SK-N-SH (cell line): ENCODE data around the gene GLI2. TPM values are rescaled to one million over a fixed set of nuclear protein-coding genes. Genes with fewer than 3 reads are reported as not detected.

Source experiments
- CTCF ChIA-PET: fragments of 300-600, 350-600 bp; formaldehyde crosslinking; extraction: SDS; loops from one replicate; lab custom pipeline; 2021; lab: Yijun Ruan, JAX
- POLR2A ChIA-PET: fragments of 350-600 bp; sonication (Branson Sonifier 250); formaldehyde crosslinking; extraction: SDS; loops from one replicate; lab custom pipeline; 2020; ENCODE audit warnings: antibody characterized with exemption, inconsistent platforms; lab: Yijun Ruan, JAX
- DNase-seq: peaks from one replicate; pipeline ENCODE4 v3.0.0; 2012
- H2AFZ ChIP-seq: fragments of 200-600 bp; sonication (generic); 2 replicates; pipeline ENCODE4 v1.8.1; 2016; ENCODE audit warnings: antibody characterized with exemption, mild to moderate bottlenecking, low read depth
- H3F3A ChIP-seq: fragments of 200-600 bp; sonication (generic); replicated peaks from 2 replicates; pipeline ENCODE3; 2016; ENCODE audit warnings: antibody characterized with exemption, mild to moderate bottlenecking; ENCODE audit not compliant: insufficient read depth
- H3K27ac ChIP-seq, 2 experiments: fragments of 200-500 bp in 1 of 2; fragments of 200-600 bp in 1 of 2; sonication (Bioruptor generic) in 1 of 2; sonication (generic), shearing (Covaris generic) in 1 of 2; 2 replicates each; pipeline versions ENCODE4 v1.5.1 to v1.6.1; 2014 to 2016; ENCODE audit warnings: low read depth in 2 of 2, inconsistent platforms in 1 of 2, low read length in 1 of 2, mild to moderate bottlenecking in 1 of 2, mixed read lengths in 1 of 2
- H3K27me3 ChIP-seq: fragments of 200-600 bp; sonication (generic), shearing (Covaris generic); 2 replicates; pipeline ENCODE4 v1.6.1; 2016; ENCODE audit warnings: mixed run types; ENCODE audit not compliant: insufficient read depth
- H3K36me3 ChIP-seq, 2 experiments: fragments of 200-500 bp in 1 of 2; fragments of 200-600 bp in 1 of 2; sonication (Bioruptor generic) in 1 of 2; sonication (generic) in 1 of 2; replicated peaks in 1 of 2; 2 replicates each; pipeline versions ENCODE3 to v1.5.1; 2014 to 2016; ENCODE audit warnings: low read length in 1 of 2, mild to moderate bottlenecking in 1 of 2; ENCODE audit not compliant: insufficient read depth in 2 of 2, control insufficient read depth in 1 of 2
- H3K4me1 ChIP-seq, 2 experiments: fragments of 200-500 bp in 1 of 2; fragments of 200-600 bp in 1 of 2; sonication (Bioruptor generic) in 1 of 2; sonication (generic), shearing (Covaris generic) in 1 of 2; 2 replicates each; pipeline versions ENCODE4 v1.5.1 to v1.6.1; 2014 to 2016; ENCODE audit warnings: low read depth in 1 of 2, low read length in 1 of 2, mixed run types in 1 of 2; ENCODE audit not compliant: insufficient read depth in 2 of 2, control insufficient read depth in 1 of 2
- H3K4me2 ChIP-seq: fragments of 200-600 bp; sonication (generic), shearing (Covaris generic); 2 replicates; pipeline ENCODE4 v1.6.1; 2017; ENCODE audit warnings: mixed run types
- H3K4me3 ChIP-seq, 2 experiments: fragments of 200-500 bp in 1 of 2; fragments of 200-600 bp in 1 of 2; sonication (Bioruptor generic) in 1 of 2; sonication (generic), shearing (Covaris generic) in 1 of 2; 2 replicates each; pipeline versions ENCODE4 v1.5.1 to v1.8.1; 2014 to 2016; ENCODE audit warnings: low read depth in 2 of 2, inconsistent platforms in 1 of 2, low read length in 1 of 2, mild to moderate bottlenecking in 1 of 2, mixed read lengths in 1 of 2, moderate library complexity in 1 of 2
- H3K79me2 ChIP-seq: fragments of 200-600 bp; sonication (generic); 2 replicates; pipeline ENCODE4 v1.8.1; 2017; ENCODE audit warnings: mild to moderate bottlenecking; ENCODE audit not compliant: insufficient read depth
- H3K9ac ChIP-seq: fragments of 200-600 bp; sonication (generic); 2 replicates; pipeline ENCODE4 v1.6.1; 2017; ENCODE audit warnings: mixed run types
- H3K9me2 ChIP-seq: fragments of 200-600 bp; sonication (generic); 2 replicates; pipeline ENCODE4 v1.6.1; 2017; ENCODE audit warnings: mixed run types
- H3K9me3 ChIP-seq: fragments of 200-600 bp; sonication (generic); 2 replicates; pipeline ENCODE4 v1.6.1; 2017; ENCODE audit warnings: mixed run types, mild to moderate bottlenecking, moderate library complexity
- H4K20me1 ChIP-seq: fragments of 200-600 bp; sonication (generic); 2 replicates; pipeline ENCODE4 v1.6.1; 2017; ENCODE audit warnings: mild to moderate bottlenecking, mixed run types; ENCODE audit not compliant: insufficient read depth
- ELF1 ChIP-seq: IDR thresholded peaks from 2 replicates; pipeline ENCODE4 v1.4.0; 2012
- EP300 ChIP-seq, 2 experiments: IDR thresholded peaks; 2 replicates each; pipeline versions ENCODE4 v1.4.0 to v1.6.1; 2012; ENCODE audit warnings: borderline replicate concordance in 1 of 2, low read depth in 1 of 2, low read length in 1 of 2
- FOSL2 ChIP-seq: IDR thresholded peaks from 2 replicates; pipeline ENCODE4 v1.4.0; 2012; ENCODE audit warnings: low read depth, mild to moderate bottlenecking, moderate library complexity, borderline replicate concordance
- FOXJ3 ChIP-seq: sonication (generic); formaldehyde crosslinking; IDR thresholded peaks from 2 replicates; pipeline ENCODE4 v1.5.1; 2020; ENCODE audit warnings: mild to moderate bottlenecking, missing genetic modification reagents
- MAX ChIP-seq: IDR thresholded peaks from 2 replicates; pipeline ENCODE4 v1.4.0; 2012; ENCODE audit warnings: low read depth
- MEF2A ChIP-seq: IDR thresholded peaks from 2 replicates; pipeline ENCODE4 v1.4.0; 2012; ENCODE audit warnings: low read depth, borderline replicate concordance
- NFIC ChIP-seq: IDR thresholded peaks from 2 replicates; pipeline ENCODE4 v1.4.0; 2012; ENCODE audit warnings: borderline replicate concordance
- POLR2AphosphoS5 ChIP-seq: IDR thresholded peaks from 2 replicates; pipeline ENCODE4 v1.6.1; 2012; ENCODE audit warnings: low read depth, low read length
- RCOR1 ChIP-seq: fragments of 150-350 bp; IDR thresholded peaks from 2 replicates; pipeline ENCODE4 v1.6.1; 2017; ENCODE audit warnings: antibody characterized with exemption, low read length
- SMC3 ChIP-seq: IDR thresholded peaks from 2 replicates; pipeline ENCODE4 v1.6.1; 2012; ENCODE audit warnings: low read depth, low read length, improper control_type of control experiment
- WGBS: methylation state at CpG from one replicate; pipeline ENCODE4 v1.1.6; 2017; ENCODE audit warnings: low lambda C conversion rate; 5-methylcytosine and 5-hydroxymethylcytosine counted together
- polyA plus RNA-seq, 3 experiments: library from polyadenylated mRNA; depleted of rRNA; stranded (reverse); fragments of >200 nt; gene quantifications; 2 replicates each; pipeline ENCODE4 v1.2.3, GENCODE V29; 2012
- TF ChIP-seq, protein P1 (sequence below): IDR thresholded peaks from 2 replicates; pipeline ENCODE4; 2012
- TF ChIP-seq, protein P2 (sequence below): IDR thresholded peaks from 2 replicates; pipeline ENCODE4 v1.4.0; 2012; ENCODE audit warnings: low read depth, borderline replicate concordance
- TF ChIP-seq, protein P3 (sequence below): IDR thresholded peaks from 2 replicates; pipeline ENCODE4 v1.6.1; 2012; ENCODE audit warnings: mild to moderate bottlenecking, low read depth, low read length, moderate library complexity
- TF ChIP-seq, protein P4 (sequence below): fragments of 200-600 bp; sonication (generic); IDR thresholded peaks from 2 replicates; pipeline ENCODE4 v1.6.1; 2017; ENCODE audit warnings: antibody characterized with exemption, mild to moderate bottlenecking, moderate library complexity

The GLI2 gene
- polyA plus RNA-seq, 1 of the 3 experiments (the other 2 are of a cell fraction): 3.4 TPM

GRCh38 chr2:120750488-120751210, 15.0 kb downstream of the GLI2 start (continued):
- TF ChIP-seq, protein P1, sequence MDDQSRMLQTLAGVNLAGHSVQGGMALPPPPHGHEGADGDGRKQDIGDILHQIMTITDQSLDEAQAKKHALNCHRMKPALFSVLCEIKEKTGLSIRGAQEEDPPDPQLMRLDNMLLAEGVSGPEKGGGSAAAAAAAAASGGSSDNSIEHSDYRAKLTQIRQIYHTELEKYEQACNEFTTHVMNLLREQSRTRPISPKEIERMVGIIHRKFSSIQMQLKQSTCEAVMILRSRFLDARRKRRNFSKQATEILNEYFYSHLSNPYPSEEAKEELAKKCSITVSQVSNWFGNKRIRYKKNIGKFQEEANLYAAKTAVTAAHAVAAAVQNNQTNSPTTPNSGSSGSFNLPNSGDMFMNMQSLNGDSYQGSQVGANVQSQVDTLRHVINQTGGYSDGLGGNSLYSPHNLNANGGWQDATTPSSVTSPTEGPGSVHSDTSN: no peak
- TF ChIP-seq SMC3: no peak
- no peak for TF ChIP-seq RCOR1
- TF ChIP-seq ELF1: no peak

DNA sequence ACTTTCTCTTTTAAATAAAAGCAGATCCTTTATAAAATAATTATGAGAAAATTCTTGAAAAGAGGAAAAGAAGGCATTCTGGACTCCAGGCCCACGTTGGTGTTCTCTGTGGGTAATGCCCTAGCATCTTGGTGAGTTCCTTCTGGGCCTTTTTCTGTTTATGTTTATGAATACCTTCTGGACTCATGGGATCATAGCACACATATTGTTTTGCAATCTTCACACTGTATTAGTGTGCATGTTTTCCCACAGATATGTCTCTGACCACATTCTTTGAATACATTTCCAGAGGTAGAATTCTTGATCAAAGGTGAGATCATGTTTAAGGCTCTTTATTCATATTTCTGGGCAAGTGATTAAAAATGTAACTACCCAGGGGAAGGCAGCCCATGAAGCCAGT, 15.9 kb downstream of the GLI2 start:
- H3K27ac ChIP-seq: no peak overlapping the region
- 88% methylated on average over 1 of the region's 1 CpG for WGBS
- DNase-seq: no peak

More for the DNA sequence above, 15.9 kb downstream of the GLI2 start:
- H3K4me2 ChIP-seq: no peak overlapping the region
- TF ChIP-seq RCOR1 (no peak), FOXJ3 (CRISPR knock-in tag) (no peak), NFIC (no peak), MEF2A (no peak), SMC3 (no peak), POLR2AphosphoS5 (no peak), EP300 (IDR thresholded peaks at IDR 0.05; ENCODE audit: borderline replicate concordance in 1 of 2, low read depth in 1 of 2, low read length in 1 of 2) (no peak), FOSL2 (no peak), MAX (no peak)
- TF ChIP-seq, protein P2, sequence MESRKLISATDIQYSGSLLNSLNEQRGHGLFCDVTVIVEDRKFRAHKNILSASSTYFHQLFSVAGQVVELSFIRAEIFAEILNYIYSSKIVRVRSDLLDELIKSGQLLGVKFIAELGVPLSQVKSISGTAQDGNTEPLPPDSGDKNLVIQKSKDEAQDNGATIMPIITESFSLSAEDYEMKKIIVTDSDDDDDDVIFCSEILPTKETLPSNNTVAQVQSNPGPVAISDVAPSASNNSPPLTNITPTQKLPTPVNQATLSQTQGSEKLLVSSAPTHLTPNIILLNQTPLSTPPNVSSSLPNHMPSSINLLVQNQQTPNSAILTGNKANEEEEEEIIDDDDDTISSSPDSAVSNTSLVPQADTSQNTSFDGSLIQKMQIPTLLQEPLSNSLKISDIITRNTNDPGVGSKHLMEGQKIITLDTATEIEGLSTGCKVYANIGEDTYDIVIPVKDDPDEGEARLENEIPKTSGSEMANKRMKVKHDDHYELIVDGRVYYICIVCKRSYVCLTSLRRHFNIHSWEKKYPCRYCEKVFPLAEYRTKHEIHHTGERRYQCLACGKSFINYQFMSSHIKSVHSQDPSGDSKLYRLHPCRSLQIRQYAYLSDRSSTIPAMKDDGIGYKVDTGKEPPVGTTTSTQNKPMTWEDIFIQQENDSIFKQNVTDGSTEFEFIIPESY: no peak
- TF ChIP-seq, protein P3, sequence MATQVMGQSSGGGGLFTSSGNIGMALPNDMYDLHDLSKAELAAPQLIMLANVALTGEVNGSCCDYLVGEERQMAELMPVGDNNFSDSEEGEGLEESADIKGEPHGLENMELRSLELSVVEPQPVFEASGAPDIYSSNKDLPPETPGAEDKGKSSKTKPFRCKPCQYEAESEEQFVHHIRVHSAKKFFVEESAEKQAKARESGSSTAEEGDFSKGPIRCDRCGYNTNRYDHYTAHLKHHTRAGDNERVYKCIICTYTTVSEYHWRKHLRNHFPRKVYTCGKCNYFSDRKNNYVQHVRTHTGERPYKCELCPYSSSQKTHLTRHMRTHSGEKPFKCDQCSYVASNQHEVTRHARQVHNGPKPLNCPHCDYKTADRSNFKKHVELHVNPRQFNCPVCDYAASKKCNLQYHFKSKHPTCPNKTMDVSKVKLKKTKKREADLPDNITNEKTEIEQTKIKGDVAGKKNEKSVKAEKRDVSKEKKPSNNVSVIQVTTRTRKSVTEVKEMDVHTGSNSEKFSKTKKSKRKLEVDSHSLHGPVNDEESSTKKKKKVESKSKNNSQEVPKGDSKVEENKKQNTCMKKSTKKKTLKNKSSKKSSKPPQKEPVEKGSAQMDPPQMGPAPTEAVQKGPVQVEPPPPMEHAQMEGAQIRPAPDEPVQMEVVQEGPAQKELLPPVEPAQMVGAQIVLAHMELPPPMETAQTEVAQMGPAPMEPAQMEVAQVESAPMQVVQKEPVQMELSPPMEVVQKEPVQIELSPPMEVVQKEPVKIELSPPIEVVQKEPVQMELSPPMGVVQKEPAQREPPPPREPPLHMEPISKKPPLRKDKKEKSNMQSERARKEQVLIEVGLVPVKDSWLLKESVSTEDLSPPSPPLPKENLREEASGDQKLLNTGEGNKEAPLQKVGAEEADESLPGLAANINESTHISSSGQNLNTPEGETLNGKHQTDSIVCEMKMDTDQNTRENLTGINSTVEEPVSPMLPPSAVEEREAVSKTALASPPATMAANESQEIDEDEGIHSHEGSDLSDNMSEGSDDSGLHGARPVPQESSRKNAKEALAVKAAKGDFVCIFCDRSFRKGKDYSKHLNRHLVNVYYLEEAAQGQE: no peak
- TF ChIP-seq, protein P4, sequence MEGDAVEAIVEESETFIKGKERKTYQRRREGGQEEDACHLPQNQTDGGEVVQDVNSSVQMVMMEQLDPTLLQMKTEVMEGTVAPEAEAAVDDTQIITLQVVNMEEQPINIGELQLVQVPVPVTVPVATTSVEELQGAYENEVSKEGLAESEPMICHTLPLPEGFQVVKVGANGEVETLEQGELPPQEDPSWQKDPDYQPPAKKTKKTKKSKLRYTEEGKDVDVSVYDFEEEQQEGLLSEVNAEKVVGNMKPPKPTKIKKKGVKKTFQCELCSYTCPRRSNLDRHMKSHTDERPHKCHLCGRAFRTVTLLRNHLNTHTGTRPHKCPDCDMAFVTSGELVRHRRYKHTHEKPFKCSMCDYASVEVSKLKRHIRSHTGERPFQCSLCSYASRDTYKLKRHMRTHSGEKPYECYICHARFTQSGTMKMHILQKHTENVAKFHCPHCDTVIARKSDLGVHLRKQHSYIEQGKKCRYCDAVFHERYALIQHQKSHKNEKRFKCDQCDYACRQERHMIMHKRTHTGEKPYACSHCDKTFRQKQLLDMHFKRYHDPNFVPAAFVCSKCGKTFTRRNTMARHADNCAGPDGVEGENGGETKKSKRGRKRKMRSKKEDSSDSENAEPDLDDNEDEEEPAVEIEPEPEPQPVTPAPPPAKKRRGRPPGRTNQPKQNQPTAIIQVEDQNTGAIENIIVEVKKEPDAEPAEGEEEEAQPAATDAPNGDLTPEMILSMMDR: no peak
- TF ChIP-seq, all 33 proteins: peak for 0
- Histone ChIP-seq H3K27me3 (no peaks in the 10 kb centered on the region), H3K4me3 (no peak overlapping the region), H3K36me3 (peaks cover 0 to 3% of the 10 kb centered on the region in 2 experiments), H3K9ac (no peak overlapping the region), H2AFZ (no peak overlapping the region), H3K9me2 (no peaks in the 10 kb centered on the region), H3K79me2 (peaks cover 86% of the 10 kb centered on the region), H3F3A (peaks cover 14% of the 10 kb centered on the region), H3K9me3 (0 out of 2 replicates have a peak, but pooled peaks cover 2% of the 10 kb centered on the region), H3K4me1 (peaks cover 10 to 11% of the 10 kb centered on the region in 2 experiments), H4K20me1 (peaks cover 14% of the 10 kb centered on the region; the same call in 1 of the 2 replicates)
- ChIA-PET CTCF (no interaction called here), POLR2A (no interaction called here)
